Endothelial cell of umbilical vein (primary cell): ENCODE data around the gene ARSB. TPM values are rescaled to one million over a fixed set of nuclear protein-coding genes. Genes with fewer than 3 reads are reported as not detected.

ENCODE experiments used
- BruUV-seq: library from RNA; stranded (reverse); fragments of 400-500 nt; replicated peaks from 2 replicates; lab custom pipeline; 2021; lab: Mats Ljungman, UMichigan
- CTCF ChIA-PET: fragments of 300-600, 350-600 bp; sonication (Branson Sonifier 250); formaldehyde crosslinking; loops from one replicate; lab custom pipeline; 2021; ENCODE audit warnings: antibody characterized with exemption, inconsistent platforms; lab: Charles Lee
- POLR2A ChIA-PET: fragments of 300-600, 350-600 bp; sonication (Branson Sonifier 250); formaldehyde crosslinking; loops from one replicate; lab custom pipeline; 2021; ENCODE audit warnings: antibody characterized with exemption, inconsistent platforms; lab: Charles Lee
- DNase-seq: peaks from one replicate; pipeline ENCODE4 v3.0.0-alpha.2; 2011; ENCODE audit warnings: low read depth, low spot score
- FAIRE-seq: peaks from 2 replicates; lab custom pipeline; 2011; peaks lifted over from hg19 to GRCh38; lab: Jason Lieb, UNC
- H2AFZ ChIP-seq: 2 replicates; pipeline ENCODE4 v1.6.0; 2012; ENCODE audit warnings: low read depth, low read length, control low read depth, inconsistent platforms
- H3K27ac ChIP-seq: 2 replicates; pipeline ENCODE4 v1.5.1; 2011; ENCODE audit warnings: low read depth, mild to moderate bottlenecking, control low read depth, low read length, moderate library complexity; ENCODE audit not compliant: insufficient read depth
- H3K27me3 ChIP-seq, 2 experiments: 2 replicates each; pipeline versions ENCODE4 v1.6.0 to v1.6.1; 2011; ENCODE audit warnings: low read length in 2 of 2, mixed read lengths in 1 of 2; ENCODE audit not compliant: control insufficient read depth in 2 of 2, insufficient read depth in 2 of 2
- H3K36me3 ChIP-seq, 2 experiments: 2 replicates in 1 of 2; 3 replicates in 1 of 2; pipeline ENCODE4 v1.5.1; 2011; ENCODE audit warnings: low read length in 2 of 2, mild to moderate bottlenecking in 1 of 2, moderate library complexity in 1 of 2; ENCODE audit not compliant: control insufficient read depth in 2 of 2, insufficient read depth in 2 of 2; ENCODE audit errors: extremely low read depth in 1 of 2
- H3K4me1 ChIP-seq: 3 replicates; pipeline ENCODE4 v1.5.1; 2011; ENCODE audit warnings: mild to moderate bottlenecking, low read length; ENCODE audit not compliant: control insufficient read depth, insufficient read depth; ENCODE audit errors: extremely low read depth
- H3K4me2 ChIP-seq: 2 replicates; pipeline ENCODE4 v1.6.1; 2011; ENCODE audit warnings: low read length, control low read depth, mixed read lengths; ENCODE audit not compliant: insufficient read depth
- H3K4me3 ChIP-seq, 3 experiments: fragments of 200-600 bp in 1 of 3; sonication (generic), shearing (Covaris generic) in 1 of 3; replicated peaks in 1 of 3; 2 replicates each; pipeline ENCODE4 v1.5.1; 2011 to 2016; ENCODE audit warnings: control low read depth in 3 of 3, low read length in 3 of 3, mild to moderate bottlenecking in 2 of 3, inconsistent platforms in 1 of 3, low read depth in 1 of 3, moderate library complexity in 1 of 3; ENCODE audit not compliant: insufficient read depth in 1 of 3
- H3K79me2 ChIP-seq: 2 replicates; pipeline ENCODE4 v1.6.0; 2012; ENCODE audit warnings: low read length, inconsistent platforms; ENCODE audit not compliant: control insufficient read depth, insufficient read depth
- H3K9ac ChIP-seq: replicated peaks from 2 replicates; pipeline ENCODE3; 2011; ENCODE audit warnings: low read length, control low read depth; ENCODE audit not compliant: insufficient read depth; ENCODE audit errors: extremely low read depth
- H3K9me1 ChIP-seq: replicated peaks from 3 replicates; pipeline ENCODE4 v1.6.0; 2011; ENCODE audit warnings: mild to moderate bottlenecking, low read length; ENCODE audit not compliant: control insufficient read depth, insufficient read depth; ENCODE audit errors: extremely low read depth
- H3K9me3 ChIP-seq: replicated peaks from 2 replicates; pipeline ENCODE4 v1.5.1; 2012; ENCODE audit warnings: low read length, inconsistent platforms; ENCODE audit not compliant: control insufficient read depth, insufficient read depth
- H4K20me1 ChIP-seq: replicated peaks from 2 replicates; pipeline ENCODE3; 2011; ENCODE audit warnings: mild to moderate bottlenecking, low read length; ENCODE audit not compliant: control insufficient read depth, insufficient read depth; ENCODE audit errors: extremely low read depth
- EZH2 ChIP-seq: IDR thresholded peaks from 2 replicates; pipeline ENCODE4 v1.6.1; 2012; ENCODE audit warnings: borderline replicate concordance, low read depth, mild to moderate bottlenecking, moderate library complexity, low read length, inconsistent platforms; ENCODE audit not compliant: severe bottlenecking
- FOS ChIP-seq: IDR thresholded peaks from 2 replicates; pipeline ENCODE4 v1.6.1; 2011; ENCODE audit warnings: mild to moderate bottlenecking, low read length, moderate library complexity, borderline replicate concordance; ENCODE audit not compliant: insufficient read depth
- GATA2 ChIP-seq: IDR thresholded peaks from 2 replicates; pipeline ENCODE4 v1.7.0; 2011; ENCODE audit warnings: low read depth, mild to moderate bottlenecking, moderate library complexity, mixed read lengths, low read length; ENCODE audit not compliant: insufficient read length, insufficient read depth
- MYC ChIP-seq: IDR thresholded peaks from one replicate; pipeline ENCODE4 v1.6.1; 2011; ENCODE audit warnings: mild to moderate bottlenecking, low read depth, low read length
- POLR2AphosphoS5 ChIP-seq: IDR thresholded peaks from 2 replicates; pipeline ENCODE4 v1.6.1; 2012; ENCODE audit warnings: low read depth, mild to moderate bottlenecking, control low read depth, low read length, moderate library complexity; ENCODE audit not compliant: insufficient read depth
- dilution Hi-C: fragments of 300-500 bp; cut with MboI; formaldehyde crosslinking; loops from one replicate; pipeline ENCODE4 v1.15.0; 2019; ENCODE audit warnings: low sequenced_read_pairs; ENCODE audit not compliant: extremely low pct_ligation_motif_present
- intact Hi-C: fragments of 100-400 bp; cut with micrococcal nuclease; formaldehyde crosslinking; loops from one replicate; pipeline ENCODE4 v1.10.0; 2022
- polyA plus RNA-seq, 4 experiments: library from polyadenylated mRNA; depleted of rRNA in 3 of 4; stranded (reverse) in 3 of 4; unstranded in 1 of 4; fragments of >200 nt; gene quantifications; 2 replicates each; pipeline versions ENCODE4 v1.2.1 to v1.2.3, GENCODE V29; 2011 to 2012; ENCODE audit warnings: missing spikeins in 1 of 4
- total RNA-seq: library from RNA; stranded (reverse); gene quantifications from 2 replicates; pipeline ENCODE4 v1.2.3, GENCODE V29; 2021
- TF ChIP-seq, protein P1 (sequence below), 2 donors: IDR thresholded peaks; 1 replicate in 1 of 2; 2 replicates in 1 of 2; pipeline ENCODE4 v1.5.1; 2011; ENCODE audit warnings: low read length in 2 of 2, mild to moderate bottlenecking in 2 of 2, moderate library complexity in 2 of 2, control low read depth in 1 of 2, inconsistent platforms in 1 of 2, low read depth in 1 of 2; ENCODE audit not compliant: insufficient read depth in 1 of 2; ENCODE audit errors: extremely low read depth in 1 of 2
- TF ChIP-seq, protein P2 (sequence below): IDR thresholded peaks from 2 replicates; pipeline ENCODE4 v1.6.1; 2011; ENCODE audit not compliant: insufficient read depth, insufficient read length

ARSB gene
- total and polyA plus RNA-seq, 2 donors (not counting 3 experiments of a cell fraction or from before 2014, with no cell fraction given), result 17.2 to 25.8 TPM

DNA sequence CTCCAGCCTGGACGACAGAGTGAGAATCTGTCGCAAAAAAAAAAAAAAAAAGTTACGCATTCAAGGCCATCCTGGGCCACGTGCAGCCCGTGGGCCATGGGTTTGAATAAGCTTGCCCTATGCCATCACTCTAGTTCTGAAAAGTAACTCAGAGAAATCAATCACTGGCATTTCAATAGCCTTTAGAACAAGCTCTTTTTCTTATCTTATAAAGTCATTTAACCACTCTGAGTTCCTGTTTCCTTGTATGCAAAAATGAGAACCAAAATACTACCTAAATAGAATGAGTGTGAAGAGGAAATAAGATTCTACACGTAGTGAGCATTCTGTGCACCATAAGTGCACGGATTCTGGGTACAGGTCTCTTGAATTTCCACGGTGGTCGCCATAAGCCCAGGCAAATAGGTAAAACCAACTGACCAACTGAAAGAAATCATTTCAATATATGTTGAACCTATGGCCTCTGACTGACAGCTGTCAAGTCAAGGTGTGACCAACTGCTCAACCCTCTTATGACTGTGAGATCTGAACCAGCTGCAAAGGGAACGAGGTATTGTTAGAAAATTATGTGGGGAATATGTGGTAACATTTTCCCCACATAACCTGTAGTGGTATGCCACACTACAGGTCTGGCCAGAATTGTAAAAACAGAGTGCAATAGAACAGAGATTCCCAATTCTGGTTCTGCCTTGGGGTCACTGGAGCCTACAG is 192.6 kb downstream of the ARSB start:
- Histone ChIP-seq H3K27ac (no peak overlapping the region), H4K20me1 (no peaks in the 10 kb centered on the region), H3K4me3 (no peak overlapping the region), H3K79me2 (no peaks in the 10 kb centered on the region), H3K9me3 (no peaks in the 10 kb centered on the region), H3K36me3 (no peaks in the 10 kb centered on the region), H2AFZ (no peak overlapping the region), H3K4me1 (peaks cover 4% of the 10 kb centered on the region), H3K9me1 (no peaks in the 10 kb centered on the region), H3K9ac (no peak overlapping the region), H3K4me2 (no peak overlapping the region), H3K27me3 (no peaks in the 10 kb centered on the region)
- ChIA-PET CTCF (no interaction called here), POLR2A (no interaction called here)
- TF ChIP-seq FOS (no peak), EZH2 (no peak), GATA2 (no peak), MYC (no peak), POLR2AphosphoS5 (no peak)
- TF ChIP-seq, protein P1, sequence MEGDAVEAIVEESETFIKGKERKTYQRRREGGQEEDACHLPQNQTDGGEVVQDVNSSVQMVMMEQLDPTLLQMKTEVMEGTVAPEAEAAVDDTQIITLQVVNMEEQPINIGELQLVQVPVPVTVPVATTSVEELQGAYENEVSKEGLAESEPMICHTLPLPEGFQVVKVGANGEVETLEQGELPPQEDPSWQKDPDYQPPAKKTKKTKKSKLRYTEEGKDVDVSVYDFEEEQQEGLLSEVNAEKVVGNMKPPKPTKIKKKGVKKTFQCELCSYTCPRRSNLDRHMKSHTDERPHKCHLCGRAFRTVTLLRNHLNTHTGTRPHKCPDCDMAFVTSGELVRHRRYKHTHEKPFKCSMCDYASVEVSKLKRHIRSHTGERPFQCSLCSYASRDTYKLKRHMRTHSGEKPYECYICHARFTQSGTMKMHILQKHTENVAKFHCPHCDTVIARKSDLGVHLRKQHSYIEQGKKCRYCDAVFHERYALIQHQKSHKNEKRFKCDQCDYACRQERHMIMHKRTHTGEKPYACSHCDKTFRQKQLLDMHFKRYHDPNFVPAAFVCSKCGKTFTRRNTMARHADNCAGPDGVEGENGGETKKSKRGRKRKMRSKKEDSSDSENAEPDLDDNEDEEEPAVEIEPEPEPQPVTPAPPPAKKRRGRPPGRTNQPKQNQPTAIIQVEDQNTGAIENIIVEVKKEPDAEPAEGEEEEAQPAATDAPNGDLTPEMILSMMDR (IDR thresholded peaks at IDR 0.05; ENCODE audit: extremely low read depth in 1 of 2, insufficient read depth in 1 of 2, low read depth in 1 of 2, low read length in 2 of 2), result no peak
- TF ChIP-seq, protein P2, sequence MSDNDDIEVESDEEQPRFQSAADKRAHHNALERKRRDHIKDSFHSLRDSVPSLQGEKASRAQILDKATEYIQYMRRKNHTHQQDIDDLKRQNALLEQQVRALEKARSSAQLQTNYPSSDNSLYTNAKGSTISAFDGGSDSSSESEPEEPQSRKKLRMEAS, result no peak
- FAIRE-seq (no peak), DNase-seq (no peak)
- dilution Hi-C loops, result no loop called here
- intact Hi-C loops, result no loop called here
- BruUV-seq, result no TSS peak
